GM10266 (cell line): Measurements from ENCODE around the gene ACP3.

Experiments used
- DNase-seq: peaks from one replicate; pipeline ENCODE4 v3.0.0; 2012; ENCODE audit errors: extremely low spot score
- CTCF ChIP-seq: IDR thresholded peaks from 2 replicates; pipeline ENCODE4 v1.5.1; 2012; ENCODE audit warnings: mild to moderate bottlenecking, low read depth; ENCODE audit not compliant: control insufficient read depth, insufficient read depth; ENCODE audit errors: missing control alignments

Gene ACP3

GRCh38 chr3:132318451-132318850 is 1.2 kb downstream of the ACP3 start:
- TF ChIP-seq CTCF: no peak
- no peak for DNase-seq

GRCh38 chr3:132321304-132321703 is 4.1 kb downstream of the ACP3 start:
- no peak for TF ChIP-seq CTCF

GRCh38 chr3:132325103-132325606 is 7.9 kb downstream of the ACP3 start:
- TF ChIP-seq CTCF: no peak

More at GRCh38 chr3:132321304-132321703, 4.1 kb downstream of the ACP3 start:
- DNase-seq: no peak

GRCh38 chr3:132325634-132326033 is 8.4 kb downstream of the ACP3 start:
- no peak for DNase-seq
- TF ChIP-seq CTCF: no peak

More at GRCh38 chr3:132325103-132325606, 7.9 kb downstream of the ACP3 start:
- no peak for DNase-seq

GRCh38 chr3:132326251-132326650 is 9.0 kb downstream of the ACP3 start:
- TF ChIP-seq CTCF: no peak
- no peak for DNase-seq

GRCh38 chr3:132332082-132332481 is 14.9 kb downstream of the ACP3 start:
- DNase-seq: no peak
- no peak for TF ChIP-seq CTCF

GRCh38 chr3:132332508-132332907 is 15.3 kb downstream of the ACP3 start:
- no peak for DNase-seq
- TF ChIP-seq CTCF: no peak
